GM12878 (cell line): ENCODE results near the gene TMIGD3. TPM values are rescaled to one million over a fixed set of nuclear protein-coding genes. Genes with fewer than 3 reads are reported as not detected.

Experiments used
- ATF3 ChIP-seq: IDR thresholded peaks from 2 replicates; pipeline ENCODE4 v1.6.1; 2011; ENCODE audit warnings: low read depth, mild to moderate bottlenecking, low read length, moderate library complexity, borderline replicate concordance; ENCODE audit errors: extremely low read depth
- BMI1 ChIP-seq: fragments of 450-650 bp; IDR thresholded peaks from 2 replicates; pipeline ENCODE4 v1.6.1; 2016; ENCODE audit warnings: mild to moderate bottlenecking, moderate library complexity, borderline replicate concordance
- CBX3 ChIP-seq: fragments of 200-600 bp; sonication (generic); IDR thresholded peaks from 2 replicates; pipeline ENCODE4 v1.6.1; 2016; ENCODE audit warnings: low read depth, borderline replicate concordance
- CBX5 ChIP-seq: sonication (generic); IDR thresholded peaks from 2 replicates; pipeline ENCODE4 v1.6.1; 2016; ENCODE audit warnings: low read depth, moderate library complexity, mild to moderate bottlenecking, inconsistent platforms
- CHD4 ChIP-seq: fragments of 200-600 bp; sonication (generic); IDR thresholded peaks from 2 replicates; pipeline ENCODE4 v1.6.1; 2016; ENCODE audit warnings: mild to moderate bottlenecking
- EGR1 ChIP-seq, 2 experiments: IDR thresholded peaks; 1 replicate in 1 of 2; 2 replicates in 1 of 2; pipeline ENCODE4 v1.6.1; 2011 to 2012; ENCODE audit warnings: low read depth in 2 of 2, low read length in 2 of 2, borderline replicate concordance in 1 of 2, mild to moderate bottlenecking in 1 of 2, moderate library complexity in 1 of 2
- FOXM1 ChIP-seq: IDR thresholded peaks from 2 replicates; pipeline ENCODE4 v1.6.1; 2012; ENCODE audit warnings: low read depth, mild to moderate bottlenecking, inconsistent platforms, low read length, moderate library complexity
- GABPA ChIP-seq: IDR thresholded peaks from 2 replicates; pipeline ENCODE4 v1.6.1; 2014; ENCODE audit warnings: antibody characterized with exemption, low read depth, mild to moderate bottlenecking, inconsistent platforms
- GATAD2B ChIP-seq: fragments of 450-650 bp; conservative IDR thresholded peaks from 2 replicates; pipeline ENCODE4 v1.6.1; 2017; ENCODE audit warnings: low read depth, mild to moderate bottlenecking, moderate library complexity
- JUND ChIP-seq: IDR thresholded peaks from 2 replicates; pipeline ENCODE4 v1.6.1; 2012; ENCODE audit warnings: low read depth, mild to moderate bottlenecking, low read length, improper control_type of control experiment, moderate library complexity
- KAT2A ChIP-seq: conservative IDR thresholded peaks from 2 replicates; pipeline ENCODE4 v1.6.1; 2011; ENCODE audit warnings: low read depth, low read length; ENCODE audit not compliant: control insufficient read depth
- KLF5 ChIP-seq: fragments of 450-650 bp; IDR thresholded peaks from 2 replicates; pipeline ENCODE4 v1.6.1; 2014; ENCODE audit warnings: mild to moderate bottlenecking; ENCODE audit not compliant: partially characterized antibody
- MEF2A ChIP-seq: IDR thresholded peaks from 2 replicates; pipeline ENCODE4 v1.6.1; 2011; ENCODE audit warnings: low read depth, mild to moderate bottlenecking, low read length, moderate library complexity; ENCODE audit not compliant: insufficient read depth
- MYC ChIP-seq: IDR thresholded peaks from 2 replicates; pipeline ENCODE4 v1.6.1; 2011; ENCODE audit warnings: mild to moderate bottlenecking, low read length, moderate library complexity, inconsistent platforms; ENCODE audit not compliant: insufficient read depth, insufficient replicate concordance, insufficient read length, severe bottlenecking
- NR2C1 ChIP-seq: fragments of 450-650 bp; IDR thresholded peaks from 2 replicates; pipeline ENCODE4 v1.6.1; 2017; ENCODE audit warnings: antibody characterized with exemption, mild to moderate bottlenecking, moderate library complexity
- PAX5 ChIP-seq: IDR thresholded peaks from 2 replicates; pipeline ENCODE4 v1.6.1; 2011; ENCODE audit warnings: low read depth, low read length, borderline replicate concordance
- PKNOX1 ChIP-seq: fragments of 450-650 bp; IDR thresholded peaks from 2 replicates; pipeline ENCODE4 v1.6.1; 2016; ENCODE audit warnings: mild to moderate bottlenecking
- REST ChIP-seq: IDR thresholded peaks from 2 replicates; pipeline ENCODE4 v1.6.1; 2012; ENCODE audit warnings: mild to moderate bottlenecking, low read depth, low read length
- SPI1 ChIP-seq: IDR thresholded peaks from 2 replicates; pipeline ENCODE4 v1.6.1; 2011; ENCODE audit warnings: low read depth, mild to moderate bottlenecking, low read length, moderate library complexity, borderline replicate concordance; ENCODE audit not compliant: insufficient read depth
- USF1 ChIP-seq: IDR thresholded peaks from 2 replicates; pipeline ENCODE4 v1.6.1; 2011; ENCODE audit warnings: borderline replicate concordance, low read depth, mild to moderate bottlenecking, moderate library complexity, mixed read lengths, low read length; ENCODE audit not compliant: insufficient read depth; ENCODE audit errors: extremely low read length
- YY1 ChIP-seq: IDR thresholded peaks from 2 replicates; pipeline ENCODE4 v1.6.1; 2011; ENCODE audit warnings: low read depth, mild to moderate bottlenecking, low read length
- ZBED1 ChIP-seq: IDR thresholded peaks from 2 replicates; pipeline ENCODE4 v1.6.1; 2016; ENCODE audit warnings: borderline replicate concordance
- ZNF207 ChIP-seq: fragments of 450-650 bp; IDR thresholded peaks from 2 replicates; pipeline ENCODE4 v1.6.1; 2014; ENCODE audit warnings: antibody characterized with exemption, mild to moderate bottlenecking, borderline replicate concordance
- ZNF384 ChIP-seq: IDR thresholded peaks from 2 replicates; pipeline ENCODE4 v1.6.1; 2012; ENCODE audit warnings: low read depth, mild to moderate bottlenecking, low read length, improper control_type of control experiment, borderline replicate concordance
- ZSCAN29 ChIP-seq: fragments of 450-650 bp; IDR thresholded peaks from 2 replicates; pipeline ENCODE4 v1.6.1; 2017; ENCODE audit warnings: mild to moderate bottlenecking, moderate library complexity
- polyA plus RNA-seq, 11 experiments: library from polyadenylated mRNA; depleted of rRNA in 4 of 11; unstranded in 6 of 11; stranded (reverse) in 5 of 11; fragments of >200 nt; fragmentation: Nextera tagmentation in 4 of 11; fragmentation: Illumina TruSeq in 1 of 11; extraction: Ambion mirVana in 4 of 11; extraction: Trizol in 1 of 11; gene quantifications; 1 replicate in 1 of 11; 2 replicates in 10 of 11; pipeline versions ENCODE4 v1.2.1 to v1.2.3, GENCODE V29; 2011 to 2016; ENCODE audit warnings: inconsistent platforms in 2 of 11, missing spikeins in 2 of 11, low read depth in 1 of 11
- total RNA-seq, 4 experiments: library from RNA; depleted of rRNA in 3 of 4; stranded (reverse); fragments of >200 nt in 3 of 4; fragmentation: Illumina TruSeq in 1 of 4; extraction: Trizol in 1 of 4; gene quantifications; 2 replicates each; pipeline versions ENCODE4 v1.2.1 to v1.2.3, GENCODE V29; 2013 to 2021

The TMIGD3 gene
- total and polyA plus RNA-seq, 10 of the 15 experiments (the other 5 are each of a cell fraction or from before 2014, with no cell fraction given), result 0.17 TPM; not detected in 9

GRCh38 chr1:111517469-111518225 is 14.2 kb upstream of the TMIGD3 start (continued):
- TF ChIP-seq EGR1 (IDR thresholded peaks at IDR 0.05; ENCODE audit: borderline replicate concordance in 1 of 2, low read depth in 2 of 2, low read length in 2 of 2) (no peak), PAX5 (0 out of 2 replicates have a peak, but pooled peaks have one; percentile 20), KLF5 (no peak), ZBED1 (no peak), KAT2A (no peak), NR2C1 (no peak), YY1 (no peak), CBX3 (no peak), MEF2A (no peak), USF1 (no peak), GABPA (no peak), GATAD2B (0 out of 2 replicates have a peak, but pooled peaks have one; percentile 30), CHD4 (no peak), PKNOX1 (no peak; the same call in 1 of the 2 replicates), MYC (no peak), SPI1 (no peak), ZNF207 (no peak), ZSCAN29 (no peak), CBX5 (no peak), ZNF384 (no peak), REST (no peak), FOXM1 (no peak), ATF3 (no peak), JUND (no peak), BMI1 (no peak)
